ENCODE measurements around the gene OR10A3.

OR10A3 gene

GRCh38 chr11:7936615-7937014 lies 4.9 kb downstream of the OR10A3 start:
- no peak for DNase-seq

GRCh38 chr11:7931168-7931567 lies 10.3 kb downstream of the OR10A3 start, which contains the start of gene OR10A6:
Gene OR10A6 (minus strand): TSS chr11:7931268. CDS start chr11:7928662, 2,606 bp downstream.
- DNase-seq = no peak

GRCh38 chr11:7927635-7928034 lies 13.9 kb downstream of the OR10A3 start:
- DNase-seq = no peak

- DNase-seq = no peak
These were observed 17.0 kb downstream of the OR10A3 start for GRCh38 chr11:7924536-7924935.

- DNase-seq = no peak
These were observed 23.4 kb downstream of the OR10A3 start for GRCh38 chr11:7918141-7918540.

GRCh38 chr11:7911011-7911410 lies 30.5 kb downstream of the OR10A3 start:
- DNase-seq = no peak

- DNase-seq = no peak
These were observed 31.2 kb downstream of the OR10A3 start for GRCh38 chr11:7910286-7910788.

- no peak for DNase-seq
These were observed 31.8 kb downstream of the OR10A3 start for GRCh38 chr11:7909585-7910285.

GRCh38 chr11:7907121-7907520 lies 34.4 kb downstream of the OR10A3 start:
- DNase-seq = no peak

- no peak for DNase-seq
These were observed 35.0 kb downstream of the OR10A3 start for GRCh38 chr11:7906481-7906880.

GRCh38 chr11:7905961-7906429 lies 35.5 kb downstream of the OR10A3 start:
- no peak for DNase-seq

- DNase-seq = no peak
These were observed 36.0 kb downstream of the OR10A3 start for GRCh38 chr11:7905549-7905948.

GRCh38 chr11:7904917-7905316 lies 36.6 kb downstream of the OR10A3 start:
- DNase-seq = no peak

- no peak for DNase-seq
These were observed 37.6 kb downstream of the OR10A3 start for GRCh38 chr11:7903940-7904339.

- no peak for DNase-seq
These were observed 40.1 kb downstream of the OR10A3 start for GRCh38 chr11:7901319-7901854.

GRCh38 chr11:7900686-7901085 lies 40.8 kb downstream of the OR10A3 start:
- no peak for DNase-seq

- no peak for DNase-seq
These were observed 42.1 kb downstream of the OR10A3 start for GRCh38 chr11:7899418-7899817.

GRCh38 chr11:7898666-7899283 lies 42.7 kb downstream of the OR10A3 start:
- DNase-seq = no peak

- no peak for DNase-seq
These were observed 45.3 kb downstream of the OR10A3 start for GRCh38 chr11:7896009-7896785.

GRCh38 chr11:7894251-7894650 lies 47.3 kb downstream of the OR10A3 start:
- DNase-seq = no peak

- DNase-seq = no peak
These were observed 47.7 kb downstream of the OR10A3 start for GRCh38 chr11:7893796-7894195.

GRCh38 chr11:7892840-7893254 lies 48.7 kb downstream of the OR10A3 start:
- DNase-seq = peak; percentile 71

- DNase-seq = no peak
These were observed 49.3 kb downstream of the OR10A3 start for GRCh38 chr11:7892059-7892699.

Data from NCI-H1105 treated with DMSO at 0.1 percent for 48 hours (cell line).